GM18951 (cell line): ENCODE data around the gene IQSEC2.

Experiments
- POLR2A ChIP-seq: IDR thresholded peaks from 4 replicates; pipeline ENCODE4 v1.6.1; 2011; ENCODE audit warnings: mild to moderate bottlenecking; ENCODE audit not compliant: insufficient read length, insufficient read depth; ENCODE audit errors: extremely low read depth
- in situ Hi-C: fragments of 300-500 bp; cut with MboI; formaldehyde crosslinking; loops from one replicate; pipeline ENCODE4 v1.12.0; 2022; ENCODE audit warnings: low sequenced_read_pairs, mixed read lengths, inconsistent platforms; ENCODE audit not compliant: unreplicated experiment

IQSEC2 gene

DNA sequence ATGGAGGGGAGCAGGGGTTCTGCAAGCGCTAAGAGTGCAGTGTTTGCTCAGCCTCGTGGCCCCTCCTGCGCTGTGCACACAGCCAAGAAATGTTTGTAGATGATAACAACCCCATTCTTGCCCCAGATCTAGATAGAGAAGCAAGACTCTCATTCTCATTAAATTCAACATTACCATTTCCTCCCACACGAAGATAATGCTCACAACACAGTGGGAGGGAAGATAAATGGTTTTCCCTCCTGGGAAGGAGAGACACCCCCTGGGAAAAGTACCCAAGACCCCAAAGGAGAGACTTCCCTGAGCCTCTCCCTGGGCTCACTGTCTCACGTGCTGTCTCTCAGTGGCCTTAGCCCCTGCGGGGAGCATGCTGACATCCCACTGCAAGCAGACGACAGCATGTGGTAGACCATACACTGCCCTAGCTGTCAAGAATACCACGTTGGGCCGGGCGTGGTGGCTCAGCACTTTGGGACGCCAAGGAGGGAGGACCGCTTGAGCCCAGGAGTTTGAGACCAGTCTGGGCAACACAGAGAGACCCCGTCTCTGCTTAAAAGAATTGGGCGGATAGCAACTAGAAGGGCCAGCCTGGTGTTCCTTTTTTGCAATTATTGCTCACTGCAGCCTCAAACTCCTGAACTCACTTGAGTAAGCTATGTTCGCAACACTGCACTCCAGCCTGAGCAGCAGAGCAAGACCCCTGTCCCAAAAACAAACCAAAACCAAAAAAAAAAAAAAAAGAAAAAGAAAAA, 34.9 kb upstream of the IQSEC2 start:
- in situ Hi-C loops: no loop called here
- TF ChIP-seq POLR2A: no peak

DNA sequence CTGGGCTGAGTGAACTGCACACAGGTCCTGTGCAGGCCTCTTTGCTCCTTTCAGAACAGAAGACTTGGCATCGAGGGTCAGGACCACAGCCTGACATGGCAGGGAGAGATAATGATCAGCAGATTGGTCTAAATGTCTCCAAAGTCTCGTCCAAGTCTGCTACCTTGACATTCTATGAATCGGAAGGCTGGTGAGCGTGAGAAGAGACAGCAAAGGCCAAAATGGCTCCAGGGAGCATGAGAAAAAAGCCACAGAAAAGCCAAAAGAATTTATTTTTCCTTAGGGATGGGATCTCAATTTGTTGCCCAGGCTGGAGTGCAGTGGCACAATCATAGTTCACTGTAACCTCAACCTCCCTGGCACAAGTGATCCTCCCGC, 32.3 kb upstream of the IQSEC2 start:
- in situ Hi-C loops: no loop called here
- no peak for TF ChIP-seq POLR2A

GRCh38 chrX:53312946-53313727, 31.8 kb upstream of the IQSEC2 start:
- TF ChIP-seq POLR2A: no peak
- in situ Hi-C loops: no loop called here

DNA sequence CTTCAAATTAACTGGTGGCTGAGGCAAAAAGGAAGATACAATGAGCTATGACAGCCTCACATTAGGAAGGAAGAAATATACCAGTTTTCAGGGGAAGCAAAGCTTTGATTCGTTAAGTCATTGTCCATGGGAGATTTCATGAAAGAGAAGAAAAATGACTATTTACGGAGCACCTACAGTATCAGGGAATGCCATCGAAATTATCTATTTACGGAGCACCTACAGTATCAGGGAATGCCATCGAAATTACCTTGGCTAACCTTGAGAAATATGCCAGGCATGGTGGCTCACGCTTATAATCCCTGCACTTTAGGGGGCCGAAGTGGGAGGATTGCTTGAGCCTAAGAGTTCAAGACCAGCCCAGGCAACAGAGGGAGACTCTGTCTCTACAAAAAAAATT, 28.5 kb upstream of the IQSEC2 start:
- in situ Hi-C loops: no loop called here
- TF ChIP-seq POLR2A: no peak

GRCh38 chrX:53308836-53309235, 27.5 kb upstream of the IQSEC2 start:
- no peak for TF ChIP-seq POLR2A
- in situ Hi-C loops: no loop called here

GRCh38 chrX:53305996-53306937, 24.9 kb upstream of the IQSEC2 start:
- in situ Hi-C loops: no loop called here
- no peak for TF ChIP-seq POLR2A

GRCh38 chrX:53305219-53305995, 24.0 kb upstream of the IQSEC2 start:
- in situ Hi-C loops: no loop called here
- TF ChIP-seq POLR2A: no peak

GRCh38 chrX:53303195-53303594, 21.8 kb upstream of the IQSEC2 start:
- TF ChIP-seq POLR2A: no peak
- in situ Hi-C loops: no loop called here

GRCh38 chrX:53300157-53300556, 18.8 kb upstream of the IQSEC2 start:
- TF ChIP-seq POLR2A: no peak
- in situ Hi-C loops: no loop called here

GRCh38 chrX:53294024-53294648, 12.8 kb upstream of the IQSEC2 start:
- TF ChIP-seq POLR2A: no peak
- in situ Hi-C loops: no loop called here

GRCh38 chrX:53291596-53291995, 10.2 kb upstream of the IQSEC2 start:
- no peak for TF ChIP-seq POLR2A
- in situ Hi-C loops: no loop called here

DNA sequence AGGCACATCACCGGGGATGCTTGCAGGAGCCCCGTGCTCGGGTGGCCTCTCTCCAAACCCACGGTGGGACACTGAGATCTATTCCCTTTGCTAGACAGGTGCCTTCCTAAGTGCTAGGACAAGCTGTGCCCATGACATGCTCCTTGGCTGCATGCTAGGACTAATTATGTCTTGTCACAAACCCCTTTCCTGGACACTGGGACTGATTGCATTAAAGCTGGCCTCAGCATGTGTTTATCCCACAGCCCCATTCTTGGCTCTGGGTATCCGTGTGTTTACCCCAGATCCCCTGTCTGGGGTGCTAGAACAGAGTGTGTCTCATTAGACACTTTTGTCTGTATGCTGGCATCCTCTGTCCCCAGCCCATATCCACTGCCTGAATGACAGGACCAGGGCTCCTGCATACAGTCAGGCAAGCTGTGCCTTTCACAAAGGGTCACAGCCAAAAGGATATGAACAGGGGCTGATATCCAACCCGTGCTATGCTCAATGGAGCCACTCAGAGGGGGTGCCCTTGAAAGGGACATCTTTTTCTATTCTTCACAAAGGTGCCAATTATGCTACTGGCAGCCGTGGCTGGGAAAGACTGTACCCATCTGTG, 9.2 kb upstream of the IQSEC2 start:
- in situ Hi-C loops: no loop called here
- no peak for TF ChIP-seq POLR2A
